ENCODE data around the gene POLR2L.

The POLR2L gene

DNA sequence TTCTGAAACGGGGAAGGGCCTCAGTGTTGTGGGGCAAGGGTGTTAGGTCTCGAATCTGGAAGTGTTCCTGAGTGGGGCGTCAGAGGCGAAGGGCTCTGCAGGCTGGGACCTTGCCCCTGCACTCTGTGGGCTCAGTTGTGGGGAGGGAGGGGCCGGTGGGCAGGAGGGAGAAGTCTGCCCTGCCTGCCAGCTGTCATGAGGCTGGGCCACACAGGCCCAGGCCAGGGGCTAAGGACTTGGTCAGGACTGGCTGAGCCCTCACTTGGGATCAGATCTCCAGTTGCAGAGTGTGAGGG lies 14.5 kb downstream of the POLR2L start, which contains the start of gene CRACR2B:
TSS of gene CRACR2B (plus strand) at position 23 of the 296 bp plus-strand sequence. CDS start 689 bp downstream, outside the sequence.
- TF ChIP-seq FOXP2 (optimal IDR thresholded peaks at IDR 0.05; ENCODE audit: borderline replicate concordance, extremely low read depth, extremely low read length, insufficient read depth), result no peak

DNA sequence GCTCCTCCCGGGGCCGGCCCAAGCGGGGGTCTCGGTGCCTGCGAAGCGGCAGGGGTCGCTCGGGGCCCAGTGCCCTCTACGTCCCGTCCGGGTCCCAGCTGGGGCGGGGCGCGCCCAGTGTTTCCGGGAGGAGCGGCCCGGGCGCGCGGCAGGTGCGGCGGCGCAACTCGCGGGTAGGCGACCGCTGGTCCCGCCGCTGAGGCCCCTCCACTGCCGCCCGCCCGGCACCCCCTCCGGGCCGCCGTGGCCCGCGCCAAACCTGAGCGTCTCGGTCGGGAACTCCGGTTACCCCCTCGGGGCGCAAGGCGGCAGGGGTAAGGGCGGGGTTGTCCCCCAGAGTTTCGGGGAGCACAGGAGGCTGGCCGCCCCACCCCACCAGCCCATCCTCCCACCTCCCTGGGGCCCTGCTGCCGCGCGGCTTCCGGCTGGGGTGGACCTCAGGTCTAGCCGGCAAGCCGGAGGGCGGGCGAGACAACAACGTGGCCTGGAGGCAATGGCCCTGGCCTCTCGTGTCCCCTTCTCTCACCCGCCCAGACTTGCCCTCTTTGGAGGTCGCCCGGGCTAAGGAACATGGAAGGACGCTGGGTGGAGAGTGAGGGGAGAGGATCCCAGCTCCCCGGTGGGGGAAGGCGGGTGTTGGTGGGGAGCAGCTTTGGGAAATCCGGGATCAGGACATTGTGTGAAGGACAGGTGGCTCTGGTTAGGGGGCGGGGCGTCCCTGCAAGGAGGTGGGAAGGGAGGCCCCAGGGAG lies 15.0 kb downstream of the POLR2L start:
- TF ChIP-seq TAF1 (IDR thresholded peaks at IDR 0.05; ENCODE audit: borderline replicate concordance, insufficient read depth, low read length) (no peak), SIN3A (IDR thresholded peaks at IDR 0.05; ENCODE audit: borderline replicate concordance, insufficient read depth, low read length) (no peak), POLR2AphosphoS5 (IDR thresholded peaks at IDR 0.05; ENCODE audit: low read depth, low read length) (no peak), FOXP2 (optimal IDR thresholded peaks at IDR 0.05; ENCODE audit: borderline replicate concordance, extremely low read depth, extremely low read length, insufficient read depth) (no peak)
- TF ChIP-seq, protein P1, sequence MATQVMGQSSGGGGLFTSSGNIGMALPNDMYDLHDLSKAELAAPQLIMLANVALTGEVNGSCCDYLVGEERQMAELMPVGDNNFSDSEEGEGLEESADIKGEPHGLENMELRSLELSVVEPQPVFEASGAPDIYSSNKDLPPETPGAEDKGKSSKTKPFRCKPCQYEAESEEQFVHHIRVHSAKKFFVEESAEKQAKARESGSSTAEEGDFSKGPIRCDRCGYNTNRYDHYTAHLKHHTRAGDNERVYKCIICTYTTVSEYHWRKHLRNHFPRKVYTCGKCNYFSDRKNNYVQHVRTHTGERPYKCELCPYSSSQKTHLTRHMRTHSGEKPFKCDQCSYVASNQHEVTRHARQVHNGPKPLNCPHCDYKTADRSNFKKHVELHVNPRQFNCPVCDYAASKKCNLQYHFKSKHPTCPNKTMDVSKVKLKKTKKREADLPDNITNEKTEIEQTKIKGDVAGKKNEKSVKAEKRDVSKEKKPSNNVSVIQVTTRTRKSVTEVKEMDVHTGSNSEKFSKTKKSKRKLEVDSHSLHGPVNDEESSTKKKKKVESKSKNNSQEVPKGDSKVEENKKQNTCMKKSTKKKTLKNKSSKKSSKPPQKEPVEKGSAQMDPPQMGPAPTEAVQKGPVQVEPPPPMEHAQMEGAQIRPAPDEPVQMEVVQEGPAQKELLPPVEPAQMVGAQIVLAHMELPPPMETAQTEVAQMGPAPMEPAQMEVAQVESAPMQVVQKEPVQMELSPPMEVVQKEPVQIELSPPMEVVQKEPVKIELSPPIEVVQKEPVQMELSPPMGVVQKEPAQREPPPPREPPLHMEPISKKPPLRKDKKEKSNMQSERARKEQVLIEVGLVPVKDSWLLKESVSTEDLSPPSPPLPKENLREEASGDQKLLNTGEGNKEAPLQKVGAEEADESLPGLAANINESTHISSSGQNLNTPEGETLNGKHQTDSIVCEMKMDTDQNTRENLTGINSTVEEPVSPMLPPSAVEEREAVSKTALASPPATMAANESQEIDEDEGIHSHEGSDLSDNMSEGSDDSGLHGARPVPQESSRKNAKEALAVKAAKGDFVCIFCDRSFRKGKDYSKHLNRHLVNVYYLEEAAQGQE (IDR thresholded peaks at IDR 0.05; ENCODE audit: insufficient read depth in 1 of 2, low read depth in 2 of 2, low read length in 2 of 2), result no peak

DNA sequence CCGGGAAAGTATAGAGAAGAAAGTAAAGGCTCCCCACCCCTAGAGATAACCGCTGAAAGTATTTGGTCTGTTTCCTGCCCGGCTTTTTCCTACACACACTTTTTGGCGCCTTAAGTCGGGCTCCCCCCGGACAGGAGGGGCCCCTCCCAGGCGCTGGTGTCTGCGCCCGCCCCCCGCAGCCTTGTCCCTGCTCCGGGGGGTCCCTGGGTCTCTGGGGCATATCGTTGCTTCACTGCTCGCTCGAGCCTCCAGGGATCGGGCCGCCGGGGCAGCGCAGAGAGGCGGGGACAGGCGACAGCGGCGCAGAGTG lies 15.5 kb downstream of the POLR2L start:
- TF ChIP-seq, protein P1 (IDR thresholded peaks at IDR 0.05; ENCODE audit: insufficient read depth in 1 of 2, low read depth in 2 of 2, low read length in 2 of 2), result no peak
- TF ChIP-seq SIN3A (IDR thresholded peaks at IDR 0.05; ENCODE audit: borderline replicate concordance, insufficient read depth, low read length), result no peak
- no peak for TF ChIP-seq TAF1 (IDR thresholded peaks at IDR 0.05; ENCODE audit: borderline replicate concordance, insufficient read depth, low read length)
- TF ChIP-seq FOXP2 (optimal IDR thresholded peaks at IDR 0.05; ENCODE audit: borderline replicate concordance, extremely low read depth, extremely low read length, insufficient read depth), result no peak
- no peak for TF ChIP-seq POLR2AphosphoS5 (IDR thresholded peaks at IDR 0.05; ENCODE audit: low read depth, low read length)

DNA sequence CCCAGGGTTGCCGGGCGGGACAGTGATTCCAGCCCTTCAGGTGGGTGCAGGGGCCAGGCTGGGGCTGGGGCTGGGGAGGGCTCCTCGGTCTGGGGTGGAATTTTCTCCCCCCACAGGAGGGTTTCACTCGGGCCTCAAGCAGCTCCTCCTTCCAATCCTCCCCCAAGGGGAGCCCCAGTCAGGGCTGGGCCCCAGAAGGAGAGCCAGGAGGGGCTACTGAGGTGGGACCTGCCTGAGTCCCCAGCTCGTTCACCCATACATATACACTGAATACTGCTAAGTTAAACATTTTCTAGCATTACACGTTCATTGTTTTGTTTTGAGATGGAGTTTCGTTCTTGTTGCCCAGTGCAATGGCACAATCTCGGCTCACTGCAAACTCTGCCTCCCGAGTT lies 16.1 kb downstream of the POLR2L start:
- TF ChIP-seq FOXP2 (optimal IDR thresholded peaks at IDR 0.05; ENCODE audit: borderline replicate concordance, extremely low read depth, extremely low read length, insufficient read depth), result no peak
- no peak for TF ChIP-seq SIN3A (IDR thresholded peaks at IDR 0.05; ENCODE audit: borderline replicate concordance, insufficient read depth, low read length)
- TF ChIP-seq TAF1 (IDR thresholded peaks at IDR 0.05; ENCODE audit: borderline replicate concordance, insufficient read depth, low read length), result no peak
- TF ChIP-seq POLR2AphosphoS5 (IDR thresholded peaks at IDR 0.05; ENCODE audit: low read depth, low read length), result no peak
- TF ChIP-seq, protein P1 (IDR thresholded peaks at IDR 0.05; ENCODE audit: insufficient read depth in 1 of 2, low read depth in 2 of 2, low read length in 2 of 2), result no peak

DNA sequence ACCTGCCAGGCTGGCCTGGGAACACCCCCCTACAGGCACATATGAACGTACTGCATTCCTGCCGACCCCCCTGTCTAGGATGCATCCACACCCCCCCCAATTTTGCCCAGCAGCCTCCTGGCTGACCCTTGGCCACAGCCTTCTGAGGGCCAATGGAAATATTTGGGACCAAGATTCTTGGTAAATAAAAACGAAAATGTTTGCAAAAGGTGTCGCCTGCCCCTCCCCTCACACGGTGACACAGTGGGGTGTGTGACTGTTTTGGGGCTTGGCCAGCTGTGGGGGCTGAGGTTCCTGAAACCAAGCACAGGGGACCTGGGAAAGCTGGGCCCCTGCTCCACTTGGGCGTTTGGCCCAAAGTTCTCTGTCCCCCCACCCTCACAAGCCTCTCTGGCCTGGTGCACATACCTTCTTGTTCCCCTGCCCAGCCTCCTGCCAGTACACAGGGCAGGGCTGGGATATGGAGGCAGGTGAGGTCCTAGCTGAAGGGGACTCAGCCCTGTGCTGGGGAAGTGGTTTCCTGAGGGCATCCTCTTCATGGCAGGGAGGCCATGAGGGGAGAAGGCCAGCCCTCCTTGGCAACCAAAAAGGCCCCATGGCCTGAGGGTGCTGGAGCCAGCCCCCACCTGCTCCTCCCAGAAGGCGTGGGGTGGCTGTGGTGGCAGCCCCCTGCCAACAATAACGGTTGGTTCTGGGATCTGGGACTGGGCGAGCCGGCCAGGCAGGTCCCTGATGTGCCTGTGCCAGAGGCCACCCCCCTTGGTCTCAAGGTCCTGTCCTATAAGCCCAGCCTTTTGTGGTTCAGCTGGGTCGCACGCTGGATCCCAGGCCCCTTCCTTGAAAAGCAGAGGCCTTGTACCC lies 16.7 kb downstream of the POLR2L start:
- TF ChIP-seq FOXP2 (optimal IDR thresholded peaks at IDR 0.05; ENCODE audit: borderline replicate concordance, extremely low read depth, extremely low read length, insufficient read depth) (no peak), POLR2AphosphoS5 (IDR thresholded peaks at IDR 0.05; ENCODE audit: low read depth, low read length) (no peak; the same call in 1 of the 2 replicates), TAF1 (IDR thresholded peaks at IDR 0.05; ENCODE audit: borderline replicate concordance, insufficient read depth, low read length) (no peak), SIN3A (IDR thresholded peaks at IDR 0.05; ENCODE audit: borderline replicate concordance, insufficient read depth, low read length) (no peak)
- TF ChIP-seq, protein P1 (IDR thresholded peaks at IDR 0.05; ENCODE audit: insufficient read depth in 1 of 2, low read depth in 2 of 2, low read length in 2 of 2), result no peak
